HL-60 (cell line): ENCODE data around the gene HIP1R.

Experiments used
- GABPA ChIP-seq: IDR thresholded peaks from 2 replicates; pipeline ENCODE4 v1.6.1; 2012; ENCODE audit warnings: low read depth
- POLR2AphosphoS5 ChIP-seq: IDR thresholded peaks from 2 replicates; pipeline ENCODE4 v1.6.1; 2012; ENCODE audit warnings: low read depth
- SPI1 ChIP-seq: IDR thresholded peaks from 2 replicates; pipeline ENCODE4 v1.6.1; 2012; ENCODE audit warnings: low read depth, mild to moderate bottlenecking, borderline replicate concordance
- TF ChIP-seq, protein P1 (sequence below): IDR thresholded peaks from one replicate; pipeline ENCODE4 v1.5.1; 2011; ENCODE audit warnings: low read length, control low read depth, inconsistent platforms; ENCODE audit not compliant: insufficient read depth
- TF ChIP-seq, protein P2 (sequence below): IDR thresholded peaks from 2 replicates; pipeline ENCODE4 v1.6.1; 2012; ENCODE audit warnings: low read depth; ENCODE audit not compliant: insufficient replicate concordance

DNA sequence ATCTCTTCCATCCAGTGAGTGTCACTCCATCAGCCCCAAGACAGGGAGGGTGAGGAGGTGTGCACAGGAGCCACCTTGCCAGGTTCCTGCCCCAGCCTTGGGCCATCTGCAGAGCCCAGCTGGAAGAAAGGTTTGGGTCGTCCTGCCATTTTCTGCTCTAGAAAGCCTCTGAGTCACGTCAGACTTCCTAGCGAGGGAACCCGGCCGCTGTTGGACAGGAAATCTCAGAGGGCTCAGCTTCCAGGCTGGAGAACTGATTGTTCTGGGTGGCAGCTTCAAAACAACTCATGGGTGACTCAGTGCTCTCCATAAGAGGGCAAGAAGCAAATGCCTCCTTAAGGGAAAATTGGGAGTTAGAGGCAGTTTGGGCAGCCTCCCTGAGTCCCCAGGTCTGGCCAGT, 16.6 kb downstream of the HIP1R start:
- TF ChIP-seq, protein P1, sequence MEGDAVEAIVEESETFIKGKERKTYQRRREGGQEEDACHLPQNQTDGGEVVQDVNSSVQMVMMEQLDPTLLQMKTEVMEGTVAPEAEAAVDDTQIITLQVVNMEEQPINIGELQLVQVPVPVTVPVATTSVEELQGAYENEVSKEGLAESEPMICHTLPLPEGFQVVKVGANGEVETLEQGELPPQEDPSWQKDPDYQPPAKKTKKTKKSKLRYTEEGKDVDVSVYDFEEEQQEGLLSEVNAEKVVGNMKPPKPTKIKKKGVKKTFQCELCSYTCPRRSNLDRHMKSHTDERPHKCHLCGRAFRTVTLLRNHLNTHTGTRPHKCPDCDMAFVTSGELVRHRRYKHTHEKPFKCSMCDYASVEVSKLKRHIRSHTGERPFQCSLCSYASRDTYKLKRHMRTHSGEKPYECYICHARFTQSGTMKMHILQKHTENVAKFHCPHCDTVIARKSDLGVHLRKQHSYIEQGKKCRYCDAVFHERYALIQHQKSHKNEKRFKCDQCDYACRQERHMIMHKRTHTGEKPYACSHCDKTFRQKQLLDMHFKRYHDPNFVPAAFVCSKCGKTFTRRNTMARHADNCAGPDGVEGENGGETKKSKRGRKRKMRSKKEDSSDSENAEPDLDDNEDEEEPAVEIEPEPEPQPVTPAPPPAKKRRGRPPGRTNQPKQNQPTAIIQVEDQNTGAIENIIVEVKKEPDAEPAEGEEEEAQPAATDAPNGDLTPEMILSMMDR = no peak
- TF ChIP-seq, protein P2, sequence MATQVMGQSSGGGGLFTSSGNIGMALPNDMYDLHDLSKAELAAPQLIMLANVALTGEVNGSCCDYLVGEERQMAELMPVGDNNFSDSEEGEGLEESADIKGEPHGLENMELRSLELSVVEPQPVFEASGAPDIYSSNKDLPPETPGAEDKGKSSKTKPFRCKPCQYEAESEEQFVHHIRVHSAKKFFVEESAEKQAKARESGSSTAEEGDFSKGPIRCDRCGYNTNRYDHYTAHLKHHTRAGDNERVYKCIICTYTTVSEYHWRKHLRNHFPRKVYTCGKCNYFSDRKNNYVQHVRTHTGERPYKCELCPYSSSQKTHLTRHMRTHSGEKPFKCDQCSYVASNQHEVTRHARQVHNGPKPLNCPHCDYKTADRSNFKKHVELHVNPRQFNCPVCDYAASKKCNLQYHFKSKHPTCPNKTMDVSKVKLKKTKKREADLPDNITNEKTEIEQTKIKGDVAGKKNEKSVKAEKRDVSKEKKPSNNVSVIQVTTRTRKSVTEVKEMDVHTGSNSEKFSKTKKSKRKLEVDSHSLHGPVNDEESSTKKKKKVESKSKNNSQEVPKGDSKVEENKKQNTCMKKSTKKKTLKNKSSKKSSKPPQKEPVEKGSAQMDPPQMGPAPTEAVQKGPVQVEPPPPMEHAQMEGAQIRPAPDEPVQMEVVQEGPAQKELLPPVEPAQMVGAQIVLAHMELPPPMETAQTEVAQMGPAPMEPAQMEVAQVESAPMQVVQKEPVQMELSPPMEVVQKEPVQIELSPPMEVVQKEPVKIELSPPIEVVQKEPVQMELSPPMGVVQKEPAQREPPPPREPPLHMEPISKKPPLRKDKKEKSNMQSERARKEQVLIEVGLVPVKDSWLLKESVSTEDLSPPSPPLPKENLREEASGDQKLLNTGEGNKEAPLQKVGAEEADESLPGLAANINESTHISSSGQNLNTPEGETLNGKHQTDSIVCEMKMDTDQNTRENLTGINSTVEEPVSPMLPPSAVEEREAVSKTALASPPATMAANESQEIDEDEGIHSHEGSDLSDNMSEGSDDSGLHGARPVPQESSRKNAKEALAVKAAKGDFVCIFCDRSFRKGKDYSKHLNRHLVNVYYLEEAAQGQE = no peak
- TF ChIP-seq POLR2AphosphoS5 (no peak), GABPA (no peak), SPI1 (no peak)
